ENCODE data around the gene DENND4B.

Gene DENND4B

GRCh38 chr1:153968000-153968363, 21.5 kb upstream of the DENND4B start:
- DNase-seq: no peak

DNA sequence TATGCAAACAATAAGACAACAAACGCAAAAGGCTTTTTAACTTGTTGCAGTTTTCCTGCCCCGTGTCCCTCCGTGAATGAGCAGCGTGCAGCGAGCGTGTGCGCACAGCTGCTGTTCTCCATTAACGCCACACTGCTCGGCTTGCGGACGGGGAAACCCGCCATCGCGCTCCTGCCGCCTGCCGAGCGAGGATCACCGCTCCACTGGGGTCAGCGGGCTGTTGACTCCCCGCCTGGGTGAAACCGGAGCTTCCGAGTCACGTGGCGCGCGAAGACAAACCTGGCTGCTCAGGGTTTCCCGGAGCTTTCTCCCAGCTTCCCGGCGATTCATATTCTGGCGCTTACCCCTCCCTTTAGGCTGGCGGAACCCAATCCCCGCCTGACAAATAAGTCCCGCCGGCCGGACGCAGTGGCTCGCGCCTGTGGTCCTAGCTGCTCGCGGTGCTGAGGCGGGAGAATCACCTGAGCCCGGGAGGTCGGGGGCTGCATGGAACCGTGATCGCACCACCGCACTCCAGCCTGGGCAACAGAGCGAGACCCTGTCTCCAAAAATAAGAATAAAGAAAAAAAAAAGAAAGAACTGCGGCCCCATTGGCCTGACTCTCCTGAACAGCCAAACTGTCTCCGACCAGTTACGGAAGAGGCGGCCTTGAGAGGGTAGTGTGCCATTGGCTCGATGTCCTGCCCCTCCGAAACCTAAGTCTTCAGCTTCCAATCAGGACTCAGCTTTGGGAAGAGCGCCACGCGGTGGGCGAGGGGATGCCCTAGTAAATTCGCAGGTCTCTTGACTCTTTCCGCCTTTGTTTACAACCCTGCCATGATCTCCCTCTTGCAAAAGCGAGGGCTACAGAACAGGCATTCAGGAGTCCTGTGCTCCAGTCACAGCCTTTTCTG, 20.8 kb upstream of the DENND4B start, which contains the start of gene CREB3L4:
CREB3L4 (plus strand) TSS at position 796 of the 893 bp plus-strand sequence. CDS start 624 bp downstream, outside the sequence.
- peak; percentile 94 for DNase-seq

DNA sequence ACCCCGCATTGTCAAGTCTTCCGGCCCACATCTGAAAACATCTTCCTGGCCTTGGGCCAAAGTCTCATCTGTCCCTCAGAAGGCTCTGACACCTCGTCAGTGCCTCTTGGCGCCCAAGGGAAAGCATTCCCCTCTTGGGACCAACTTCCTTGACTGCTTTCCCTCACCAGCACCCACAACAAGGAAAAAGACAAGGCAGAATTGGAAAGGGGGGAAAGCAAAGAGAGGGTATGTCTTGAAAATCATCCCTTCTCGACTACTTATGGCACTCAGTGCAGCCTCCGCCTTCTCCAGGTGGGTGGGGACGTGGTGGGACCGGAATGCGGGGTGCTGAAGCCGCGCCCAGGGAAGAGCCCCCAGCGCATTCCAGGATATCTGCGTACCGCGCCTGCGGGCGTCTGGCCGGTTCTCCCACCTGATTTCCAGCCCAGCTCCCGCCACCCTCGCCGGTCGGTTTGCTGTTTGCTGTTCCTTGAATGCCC, 17.4 kb upstream of the DENND4B start:
- DNase-seq: no peak

- peak; percentile 87 for DNase-seq
These were observed 16.7 kb upstream of the DENND4B start, which contains the start of gene SLC39A1 for GRCh38 chr1:153963030-153963849. Gene SLC39A1 (minus strand): TSS chr1:153963537. CDS start chr1:153962715, 822 bp downstream.

DNA sequence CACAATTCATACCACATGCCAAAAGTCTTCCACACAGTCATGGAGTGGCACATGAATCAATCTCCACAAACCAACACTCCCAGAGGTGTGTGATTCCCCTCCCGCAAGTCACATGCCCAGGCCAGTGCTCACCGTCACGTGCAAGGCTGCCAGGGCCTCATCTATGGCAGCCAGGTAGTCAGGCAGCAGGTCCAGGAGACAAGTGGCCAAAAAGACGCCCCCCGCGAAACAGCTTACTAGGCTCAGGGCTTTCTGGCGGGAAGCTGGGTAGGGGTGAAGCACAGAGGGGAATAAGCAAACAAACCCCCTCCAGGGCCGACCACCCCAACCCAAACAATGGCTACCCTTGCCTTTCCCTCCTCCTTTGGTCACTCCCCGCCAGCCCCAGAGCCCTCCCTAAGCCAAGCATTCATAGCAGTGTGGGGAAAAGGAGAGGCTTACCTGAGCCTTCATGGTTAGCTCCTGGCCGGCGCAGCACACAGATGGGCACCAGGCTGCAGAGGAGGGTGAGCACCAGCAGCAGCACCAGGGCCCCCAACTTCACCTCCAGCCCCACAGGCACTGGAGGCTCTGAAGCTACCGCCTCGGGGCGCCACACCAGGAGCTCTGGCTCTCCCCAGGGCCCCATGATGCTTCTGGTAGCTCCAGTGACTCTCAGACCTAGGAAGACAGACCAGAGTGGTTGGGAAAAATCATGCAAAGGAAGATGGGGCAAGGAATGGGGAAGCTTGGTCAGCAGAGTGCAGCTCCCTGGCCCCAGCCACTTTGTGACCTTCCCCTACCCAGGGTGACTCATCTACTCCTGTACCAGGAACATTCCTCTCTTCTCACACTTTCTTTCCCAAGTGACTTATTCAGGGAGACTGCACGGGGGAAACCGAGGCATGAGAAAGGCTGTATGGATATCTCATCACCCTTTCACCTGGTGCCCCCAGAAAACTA, 15.8 kb upstream of the DENND4B start:
- peak; percentile 15 for DNase-seq

GRCh38 chr1:153961421-153961820, 14.9 kb upstream of the DENND4B start:
- DNase-seq: no peak

DNA sequence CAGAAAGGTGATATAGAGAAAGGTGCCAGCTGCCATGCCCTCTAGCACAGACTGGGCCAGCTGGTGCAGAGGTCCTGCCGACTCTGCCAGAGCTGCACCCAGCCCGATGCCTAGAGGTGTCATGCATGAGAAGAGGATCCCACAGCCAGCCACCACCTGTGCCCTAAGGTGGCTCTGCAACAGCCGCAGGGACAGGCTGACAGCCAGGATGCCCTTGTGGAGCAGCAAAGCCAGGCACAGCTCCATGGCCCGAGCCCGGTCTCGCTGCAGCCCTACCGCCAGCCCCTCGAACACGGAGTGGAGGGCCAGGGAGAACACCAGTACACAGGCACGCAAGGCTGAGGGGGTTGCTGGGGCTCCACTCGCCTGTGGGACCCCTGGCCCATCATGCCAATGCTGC, 13.7 kb upstream of the DENND4B start:
- DNase-seq: no peak

DNA sequence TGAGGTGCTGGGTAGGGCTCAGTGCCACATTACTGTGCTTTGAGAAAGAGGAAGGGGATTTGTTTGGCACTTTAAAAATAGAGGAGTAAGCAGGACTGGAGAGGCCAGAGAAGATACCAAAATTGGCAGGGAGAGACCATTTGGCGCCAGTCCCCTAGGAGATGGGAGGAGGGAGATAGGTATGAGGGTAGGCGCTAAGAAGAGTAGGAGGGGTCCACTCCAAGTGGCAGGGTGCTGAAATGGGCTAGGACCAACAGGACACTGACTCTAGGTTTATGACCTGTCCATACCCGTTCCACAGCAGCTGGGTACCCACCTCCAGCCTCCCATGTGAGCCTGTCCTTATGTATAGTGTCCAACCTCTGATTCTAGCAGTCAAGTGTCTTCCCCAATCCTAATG, 12.9 kb upstream of the DENND4B start:
- no peak for DNase-seq

DNA sequence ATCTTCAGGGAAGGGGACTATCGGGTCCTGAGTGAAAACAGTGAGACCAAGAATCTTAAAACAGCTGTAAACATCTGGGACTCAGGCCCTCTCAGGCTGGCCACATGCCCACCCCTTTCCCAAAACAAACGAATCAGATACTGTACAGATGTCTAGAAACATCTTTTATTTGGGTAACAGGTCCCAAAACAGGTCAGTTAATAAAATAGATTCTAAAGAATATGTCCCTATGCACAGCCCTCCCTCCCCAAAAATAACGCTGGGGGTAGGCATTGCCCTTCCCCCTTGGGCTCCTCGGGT, 12.4 kb upstream of the DENND4B start:
- no peak for DNase-seq

DNA sequence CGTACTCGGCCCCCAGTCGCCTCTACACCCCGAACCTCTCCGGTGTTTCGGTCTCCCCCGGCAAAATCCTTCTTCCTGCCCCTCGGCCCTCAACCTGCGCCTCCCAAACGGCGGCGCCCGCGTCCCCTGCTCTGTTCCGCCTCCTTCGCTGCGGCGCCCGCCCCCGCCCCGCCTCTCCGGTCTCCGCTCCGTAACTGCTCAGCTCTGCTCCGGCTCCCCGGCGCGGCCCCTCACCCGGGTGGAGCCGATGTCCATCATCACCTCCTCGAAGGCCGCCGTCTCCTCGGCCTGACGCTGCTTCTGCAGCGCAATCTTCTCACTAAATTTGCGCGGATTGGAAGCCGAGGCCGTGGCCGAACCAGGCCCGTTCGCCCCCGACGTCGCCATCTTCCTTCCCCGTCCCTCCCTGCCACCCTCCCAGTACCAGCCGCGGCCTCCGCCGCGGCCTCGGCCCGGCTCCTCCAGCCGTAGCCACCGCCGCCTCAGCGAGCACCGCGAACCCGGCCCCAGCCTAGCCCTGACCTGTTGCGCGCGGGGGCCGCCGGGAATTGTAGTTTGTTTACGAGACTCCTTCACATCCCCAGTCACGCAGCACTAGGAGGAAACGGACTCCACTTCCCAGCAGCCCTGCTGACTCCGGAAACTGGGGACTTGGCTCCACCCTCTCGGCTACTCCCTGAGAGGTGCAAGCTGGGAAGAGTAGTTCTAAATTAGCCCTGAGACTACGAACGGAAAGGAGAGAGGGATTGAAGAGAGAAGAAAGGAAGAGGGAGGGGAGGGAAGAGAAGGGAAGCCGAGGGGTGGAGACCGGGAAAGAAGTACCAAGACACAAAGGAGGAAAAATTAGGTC, 11.8 kb upstream of the DENND4B start, which contains the start of gene CRTC2:
CRTC2 (minus strand) TSS at position 502 of the 850 bp plus-strand sequence; CDS start at position 387, 115 bp downstream.
- DNase-seq: peak; percentile 94

DNA sequence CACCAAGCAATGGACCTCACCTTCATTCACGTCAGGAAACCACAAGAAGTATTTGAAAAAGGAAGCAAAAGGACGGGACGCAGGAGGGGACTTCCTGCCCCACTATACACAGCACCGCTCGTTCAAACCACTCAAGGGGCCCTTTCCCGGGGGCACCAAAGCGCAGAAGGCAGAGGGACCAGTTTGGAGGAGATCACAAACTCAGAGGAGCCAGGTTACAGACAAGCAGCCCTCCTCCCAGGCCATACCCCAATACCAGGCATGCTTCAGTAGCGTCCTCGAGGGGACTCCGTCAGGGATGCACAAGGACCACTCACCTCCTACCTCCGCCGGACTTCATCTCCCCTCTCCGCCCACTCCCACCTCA, 11.2 kb upstream of the DENND4B start:
- DNase-seq: no peak

GRCh38 chr1:153956997-153957715, 10.6 kb upstream of the DENND4B start:
- DNase-seq: no peak

GRCh38 chr1:153954826-153955225, 8.3 kb upstream of the DENND4B start:
- DNase-seq: no peak

DNA sequence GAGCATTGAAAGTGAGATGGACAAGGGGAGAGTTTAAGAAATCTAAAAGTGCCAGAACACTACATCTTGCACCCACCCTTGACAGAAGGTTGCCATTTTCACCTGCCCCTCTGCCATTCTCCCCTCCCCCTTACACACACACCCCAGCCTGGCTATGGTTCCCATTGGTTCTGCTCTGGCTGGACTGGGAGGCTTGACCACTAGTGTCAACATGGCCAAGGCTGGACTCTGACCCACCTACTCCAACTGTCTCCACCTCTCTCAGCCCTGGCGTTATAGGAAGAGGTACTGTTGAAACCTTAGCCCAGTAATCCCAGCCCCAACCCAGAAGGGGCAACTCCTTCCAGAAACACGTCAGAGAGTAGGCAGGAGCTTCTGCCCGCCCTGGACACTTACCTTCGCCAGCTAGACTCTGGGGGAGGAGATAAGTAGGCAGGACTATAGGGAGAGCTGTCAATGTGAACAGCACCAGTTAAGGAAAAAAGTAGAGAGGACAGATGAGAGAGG, 7.4 kb upstream of the DENND4B start:
- DNase-seq: no peak

GRCh38 chr1:153951801-153952200, 5.3 kb upstream of the DENND4B start:
- no peak for DNase-seq

GRCh38 chr1:153951183-153951582, 4.7 kb upstream of the DENND4B start:
- no peak for DNase-seq

DNA sequence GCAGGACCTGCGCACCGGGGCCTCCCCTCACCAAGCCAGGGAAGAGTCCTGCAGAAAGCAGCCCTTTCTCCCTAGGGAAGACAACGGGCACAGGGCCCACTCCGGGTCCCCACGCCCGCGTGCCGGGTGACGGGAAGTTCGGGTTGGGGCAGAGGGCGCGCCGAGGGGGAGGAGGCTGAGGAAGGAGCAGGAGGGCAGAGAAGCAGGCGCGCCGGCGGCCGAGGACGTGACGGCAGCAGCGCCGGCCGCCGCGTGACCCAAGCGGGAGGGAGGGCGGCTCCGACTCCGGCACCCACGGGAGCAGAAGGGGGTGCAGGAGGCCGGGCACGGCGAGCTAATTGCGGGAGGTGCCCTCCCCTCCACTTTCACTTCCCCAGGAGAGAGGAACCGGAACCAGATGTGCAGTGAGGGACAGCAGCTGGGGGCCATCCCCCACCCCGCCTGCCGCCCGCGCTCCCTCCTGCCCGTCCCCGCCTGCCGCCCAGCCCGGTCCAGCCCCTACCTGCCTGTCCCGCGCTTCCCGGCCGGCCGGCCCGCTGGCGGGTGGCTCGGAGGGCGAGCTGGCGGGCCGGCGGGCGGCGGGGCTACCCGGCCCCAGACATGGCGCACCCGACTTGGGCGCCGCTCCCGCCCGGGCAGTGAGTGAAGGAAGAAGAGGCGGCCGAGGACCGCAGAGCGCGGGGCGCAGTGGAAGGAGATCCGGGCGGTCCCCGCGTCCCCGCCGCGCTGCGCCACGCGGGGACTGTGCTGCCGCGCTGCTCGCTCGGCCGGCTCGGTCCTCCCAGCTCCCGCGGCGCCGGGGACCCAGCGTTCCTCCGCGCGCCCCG, 510 bp downstream of the DENND4B start:
- peak; percentile 83 for DNase-seq

- DNase-seq: peak; percentile 87
These were observed 1.3 kb downstream of the DENND4B start for GRCh38 chr1:153945131-153945794.

- DNase-seq: no peak
These were observed 1.7 kb downstream of the DENND4B start for GRCh38 chr1:153944827-153945117.
